H1 (cell line): ENCODE measurements around the gene ZNF606. TPM values are rescaled to one million over a fixed set of nuclear protein-coding genes. Genes with fewer than 3 reads are reported as not detected.

Experiments used
- CTCF ChIA-PET: fragments of 300-600 bp; sonication (Branson Sonifier 250); formaldehyde crosslinking; loops from one replicate; lab custom pipeline; 2021; ENCODE audit not compliant: partially characterized antibody; lab: Charles Lee
- POLR2A ChIA-PET: fragments of 300-600 bp; sonication (Branson Sonifier 250); formaldehyde crosslinking; loops from one replicate; lab custom pipeline; 2021; ENCODE audit warnings: inconsistent platforms; ENCODE audit not compliant: partially characterized antibody; lab: Charles Lee
- DNase-seq, 2 experiments: peaks; one replicate each; pipeline versions ENCODE4 v3.0.0 to v3.0.0-alpha.2; 2010 to 2022; ENCODE audit warnings: low spot score in 2 of 2, low read depth in 1 of 2, mixed read lengths in 1 of 2
- FAIRE-seq: peaks from 2 replicates; lab custom pipeline; 2011; peaks lifted over from hg19 to GRCh38; lab: Jason Lieb, UNC
- H2AFZ ChIP-seq: 2 replicates; pipeline ENCODE4 v1.8.1; 2012; ENCODE audit warnings: low read length, inconsistent platforms
- H2AK5ac ChIP-seq: 2 replicates; pipeline ENCODE4 v1.6.1; 2013; ENCODE audit warnings: low read depth, low read length
- H2BK120ac ChIP-seq: replicated peaks from 2 replicates; pipeline ENCODE3; 2013; ENCODE audit warnings: low read depth, low read length, inconsistent platforms
- H2BK12ac ChIP-seq: 2 replicates; pipeline ENCODE4 v1.6.1; 2013; ENCODE audit warnings: low read depth, low read length
- H2BK15ac ChIP-seq: 2 replicates; pipeline ENCODE4 v1.6.1; 2013; ENCODE audit warnings: low read length
- H2BK20ac ChIP-seq: 2 replicates; pipeline ENCODE4 v1.6.1; 2013; ENCODE audit warnings: low read length
- H2BK5ac ChIP-seq: 2 replicates; pipeline ENCODE4 v1.6.1; 2013; ENCODE audit warnings: low read depth, low read length
- H3K14ac ChIP-seq: 2 replicates; pipeline ENCODE4 v1.6.1; 2013; ENCODE audit warnings: inconsistent platforms; ENCODE audit not compliant: insufficient read length
- H3K18ac ChIP-seq: 2 replicates; pipeline ENCODE4 v1.6.1; 2013; ENCODE audit warnings: low read length; ENCODE audit errors: extremely low read depth
- H3K23ac ChIP-seq: 2 replicates; pipeline ENCODE4 v1.6.1; 2013; ENCODE audit warnings: inconsistent platforms; ENCODE audit not compliant: insufficient read length
- H3K23me2 ChIP-seq: 2 replicates; pipeline ENCODE4 v1.6.1; 2013; ENCODE audit warnings: low read depth, low read length
- H3K27ac ChIP-seq: 2 replicates; pipeline ENCODE4 v1.6.1; 2011; ENCODE audit warnings: low read depth, low read length, inconsistent platforms
- H3K27me3 ChIP-seq, 4 experiments: replicated peaks in 1 of 4; 1 replicate in 1 of 4; 2 replicates in 3 of 4; pipeline versions ENCODE4 v1.6.1 to v1.8.1; 2011 to 2013; ENCODE audit warnings: low read length in 3 of 4, mild to moderate bottlenecking in 3 of 4, inconsistent platforms in 2 of 4, mixed read lengths in 2 of 4, moderate library complexity in 1 of 4; ENCODE audit not compliant: control insufficient read depth in 3 of 4, insufficient read depth in 3 of 4; ENCODE audit errors: extremely low read depth in 1 of 4
- H3K36me3 ChIP-seq, 4 experiments: 2 replicates each; pipeline versions ENCODE4 v1.6.1 to v1.8.1; 2011 to 2013; ENCODE audit warnings: mild to moderate bottlenecking in 4 of 4, low read length in 3 of 4, moderate library complexity in 2 of 4, control low read depth in 1 of 4, inconsistent platforms in 1 of 4; ENCODE audit not compliant: insufficient read depth in 4 of 4, control insufficient read depth in 2 of 4
- H3K4ac ChIP-seq: replicated peaks from 2 replicates; pipeline ENCODE3; 2013; ENCODE audit warnings: low read length, low read depth, mixed read lengths, inconsistent platforms; ENCODE audit not compliant: insufficient read length
- H3K4me1 ChIP-seq, 4 experiments: replicated peaks in 1 of 4; 1 replicate in 1 of 4; 2 replicates in 3 of 4; pipeline versions ENCODE4 v1.6.1 to v1.8.1; 2011 to 2013; ENCODE audit warnings: low read length in 3 of 4, inconsistent platforms in 2 of 4, mixed read lengths in 1 of 4; ENCODE audit not compliant: insufficient read depth in 4 of 4, control insufficient read depth in 3 of 4
- H3K4me2 ChIP-seq, 2 experiments: 2 replicates each; pipeline versions ENCODE4 v1.6.1 to v1.8.1; 2011 to 2013; ENCODE audit warnings: low read depth in 2 of 2, low read length in 2 of 2, control low read depth in 1 of 2, inconsistent platforms in 1 of 2, mild to moderate bottlenecking in 1 of 2; ENCODE audit not compliant: insufficient read depth in 1 of 2
- H3K4me3 ChIP-seq, 4 experiments: fragments of 200-600, 300-600 bp in 1 of 4; sonication (generic), shearing (Covaris generic), sonication (Bioruptor Twin) in 1 of 4; 2 replicates each; pipeline versions ENCODE4 v1.5.1 to v1.8.1; 2011 to 2016; ENCODE audit warnings: low read length in 4 of 4, low read depth in 3 of 4, control low read depth in 2 of 4, inconsistent platforms in 2 of 4, mild to moderate bottlenecking in 2 of 4, mixed read lengths in 1 of 4, moderate library complexity in 1 of 4; ENCODE audit not compliant: insufficient read depth in 2 of 4; ENCODE audit errors: extremely low read depth in 1 of 4
- H3K56ac ChIP-seq: replicated peaks from 2 replicates; pipeline ENCODE3; 2013; ENCODE audit warnings: low read depth, mild to moderate bottlenecking, mixed read lengths, low read length, inconsistent platforms; ENCODE audit not compliant: insufficient read length
- H3K79me1 ChIP-seq: 2 replicates; pipeline ENCODE4 v1.6.1; 2013; ENCODE audit warnings: low read depth, low read length, control low read depth
- H3K79me2 ChIP-seq, 2 experiments: 2 replicates each; pipeline versions ENCODE4 v1.6.1 to v1.8.1; 2012 to 2013; ENCODE audit warnings: low read length in 2 of 2, mild to moderate bottlenecking in 2 of 2, inconsistent platforms in 1 of 2; ENCODE audit not compliant: insufficient read depth in 2 of 2, control insufficient read depth in 1 of 2
- H3K9ac ChIP-seq, 4 experiments: replicated peaks in 1 of 4; 1 replicate in 1 of 4; 2 replicates in 3 of 4; pipeline versions ENCODE4 v1.6.1 to v1.8.1; 2011 to 2013; ENCODE audit warnings: low read depth in 3 of 4, low read length in 3 of 4, control low read depth in 2 of 4, mild to moderate bottlenecking in 2 of 4, moderate library complexity in 2 of 4, inconsistent platforms in 1 of 4; ENCODE audit errors: extremely low read depth in 1 of 4
- H3K9me3 ChIP-seq, 2 experiments: 2 replicates each; pipeline versions ENCODE4 v1.6.1 to v1.8.1; 2012 to 2013; ENCODE audit warnings: mild to moderate bottlenecking in 2 of 2, moderate library complexity in 2 of 2, control low read depth in 1 of 2, inconsistent platforms in 1 of 2, low read depth in 1 of 2, low read length in 1 of 2, mixed read lengths in 1 of 2; ENCODE audit not compliant: insufficient read depth in 2 of 2
- H4K20me1 ChIP-seq, 2 experiments: replicated peaks in 1 of 2; 2 replicates each; pipeline versions ENCODE3 to v1.8.1; 2011 to 2013; ENCODE audit warnings: inconsistent platforms in 2 of 2, low read length in 2 of 2, mild to moderate bottlenecking in 1 of 2; ENCODE audit not compliant: insufficient read depth in 2 of 2, control insufficient read depth in 1 of 2
- H4K5ac ChIP-seq: 2 replicates; pipeline ENCODE4 v1.6.1; 2013; ENCODE audit warnings: low read length, low read depth, mixed read lengths, inconsistent platforms; ENCODE audit not compliant: insufficient read length
- H4K8ac ChIP-seq: 2 replicates; pipeline ENCODE4 v1.8.0; 2013; ENCODE audit warnings: mild to moderate bottlenecking, moderate library complexity, low read length, inconsistent platforms; ENCODE audit not compliant: insufficient read depth; ENCODE audit errors: extremely low read depth
- H4K91ac ChIP-seq: replicated peaks from 2 replicates; pipeline ENCODE3; 2013; ENCODE audit warnings: low read length, mixed read lengths, inconsistent platforms; ENCODE audit not compliant: insufficient read length
- EZH2 ChIP-seq: fragments of 200-600 bp; sonication (generic); IDR thresholded peaks from 2 replicates; pipeline ENCODE4 v1.7.1; 2012; ENCODE audit warnings: low read depth, mild to moderate bottlenecking, moderate library complexity, low read length, inconsistent platforms; ENCODE audit not compliant: severe bottlenecking
- ZNF274 ChIP-seq: IDR thresholded peaks from 2 replicates; pipeline ENCODE4 v1.7.0; 2012; ENCODE audit warnings: low read length, borderline replicate concordance; ENCODE audit errors: extremely low read depth
- WGBS, 2 experiments: shearing (Covaris generic) in 1 of 2; methylation state at CpG; one replicate each; pipeline versions ENCODE4 v1.1.6 to v1.1.7; 2013 to 2015; ENCODE audit warnings: low lambda C conversion rate in 2 of 2, mixed read lengths in 2 of 2, inconsistent platforms in 1 of 2, low coverage in 1 of 2, missing lambda C conversion rate in 1 of 2; ENCODE audit not compliant: insufficient replicate concordance in 2 of 2, insufficient coverage in 1 of 2, insufficient read length in 1 of 2; ENCODE audit errors: extremely low coverage in 1 of 2, missing lambda C conversion rate in 1 of 2; 5-methylcytosine and 5-hydroxymethylcytosine counted together
- polyA plus RNA-seq, 7 experiments: library from polyadenylated mRNA; depleted of rRNA in 3 of 7; stranded (reverse) in 5 of 7; unstranded in 2 of 7; fragments of >200 nt in 5 of 7; fragments of 200-250 nt in 2 of 7; gene quantifications; 1 replicate in 5 of 7; 2 replicates in 1 of 7; 4 replicates in 1 of 7; pipeline versions ENCODE4 v1.2.1 to v1.2.3, GENCODE V29; 2011 to 2013; ENCODE audit warnings: missing spikeins in 2 of 7, mixed read lengths in 2 of 7
- total RNA-seq: library from RNA; stranded (reverse); fragmentation: NEBNext Ultra II Directional; extraction: Animal tissue kit (Norgen Biotek cat#: 25700); gene quantifications from 2 replicates; pipeline ENCODE4 v1.2.1, GENCODE V29; 2021

The ZNF606 gene
- total and polyA plus RNA-seq, 2 of the 8 experiments (the other 6 are each of a cell fraction or from before 2014, with no cell fraction given), result 5.2 to 19.3 TPM

- Histone ChIP-seq H3K23me2 (no peaks in the 10 kb centered on the region), H4K8ac (no peak overlapping the region; the same call in 1 of the 2 replicates), H3K79me1 (no peaks in the 10 kb centered on the region), H3K23ac (no peak overlapping the region), H3K27ac (no peak overlapping the region), H2AFZ (no peak overlapping the region), H3K9ac (no peak overlapping the region), H3K56ac (no peak overlapping the region), H4K20me1 (no peaks in the 10 kb centered on the region), H3K4me1 (no peaks in the 10 kb centered on the region), H3K18ac (no peak overlapping the region), H4K91ac (no peak overlapping the region), H3K4ac (no peak overlapping the region), H2BK15ac (no peak overlapping the region), H2BK120ac (no peak overlapping the region), H2AK5ac (no peak overlapping the region), H4K5ac (no peak overlapping the region), H3K14ac (no peak overlapping the region), H3K4me2 (no peak overlapping the region), H3K4me3 (no peak overlapping the region; a peak in 1 of 8 replicates), H3K9me3 (peaks cover 93 to 98% of the 10 kb centered on the region in 2 experiments), H3K79me2 (no peaks in the 10 kb centered on the region), H2BK5ac (no peak overlapping the region), H2BK20ac (no peak overlapping the region), H3K27me3 (no peaks in the 10 kb centered on the region)
- FAIRE-seq (no peak), DNase-seq (no peak)
- POLR2A ChIA-PET, result interaction anchor here (0.5 to 2.5 kb wide), 3 partner anchors 9 to 1393 kb away, joined by 3 to 5 read pairs (median 5); no protein-coding TSS in a partner anchor
- peak; percentile 100 for TF ChIP-seq ZNF274
- no peak for TF ChIP-seq EZH2
- TF ChIP-seq, all 59 proteins: peak for 1
- peaks cover 12 to 87% (median 49%) of the 10 kb centered on the region in 4 experiments for H3K36me3 ChIP-seq
- H2BK12ac ChIP-seq, result no peak overlapping the region
- CTCF ChIA-PET, result no interaction called here
- 99% methylated on average over 3 of the region's 3 CpGs; no CpG with 5 or more reads in 1 of the 2 experiments for WGBS, 2 experiments
Measured at GRCh38 chr19:57978586-57979289, 23.9 kb downstream of the ZNF606 start.
